ENCODE measurements around the gene NOS3.

The NOS3 gene

GRCh38 chr7:151007469-151007898, 16.7 kb downstream of the NOS3 start:
- Histone ChIP-seq H3K4me1 (ENCODE audit: low read length) (no peaks in the 10 kb centered on the region), H3K4me3 (ENCODE audit: low read length) (no peak overlapping the region), H4K20me1 (ENCODE audit: insufficient read depth, low read length) (no peaks in the 10 kb centered on the region), H3K36me3 (replicated peaks; ENCODE audit: low read depth, low read length) (no peaks in the 10 kb centered on the region), H3K27ac (ENCODE audit: low read length) (no peak overlapping the region), H2AFZ (ENCODE audit: low read depth, low read length) (no peak overlapping the region), H3K27me3 (ENCODE audit: low read depth, low read length) (peaks cover 2% of the 10 kb centered on the region; the same call in 1 of the 2 replicates), H3K9me3 (ENCODE audit: insufficient read depth, low read length) (no peaks in the 10 kb centered on the region), H3K79me2 (ENCODE audit: low read length) (no peaks in the 10 kb centered on the region), H3K4me2 (ENCODE audit: low read length) (no peak overlapping the region), H3K9ac (ENCODE audit: low read length) (no peak overlapping the region)
- TF ChIP-seq EZH2phosphoT487 (IDR thresholded peaks at IDR 0.05; ENCODE audit: low read depth) (no peak), CTCF (IDR thresholded peaks at IDR 0.05; ENCODE audit: low read depth, low read length) (no peak)

GRCh38 chr7:151008143-151008510, 17.3 kb downstream of the NOS3 start:
- Histone ChIP-seq H3K27me3 (ENCODE audit: low read depth, low read length) (peaks cover 2% of the 10 kb centered on the region; the same call in 1 of the 2 replicates), H4K20me1 (ENCODE audit: insufficient read depth, low read length) (no peaks in the 10 kb centered on the region), H2AFZ (ENCODE audit: low read depth, low read length) (no peak overlapping the region), H3K36me3 (replicated peaks; ENCODE audit: low read depth, low read length) (no peaks in the 10 kb centered on the region), H3K9me3 (ENCODE audit: insufficient read depth, low read length) (no peaks in the 10 kb centered on the region), H3K4me3 (ENCODE audit: low read length) (no peak overlapping the region), H3K9ac (ENCODE audit: low read length) (no peak overlapping the region), H3K79me2 (ENCODE audit: low read length) (no peaks in the 10 kb centered on the region), H3K4me1 (ENCODE audit: low read length) (no peaks in the 10 kb centered on the region), H3K4me2 (ENCODE audit: low read length) (no peak overlapping the region), H3K27ac (ENCODE audit: low read length) (no peak overlapping the region)
- TF ChIP-seq EZH2phosphoT487 (IDR thresholded peaks at IDR 0.05; ENCODE audit: low read depth) = no peak
- TF ChIP-seq CTCF (IDR thresholded peaks at IDR 0.05; ENCODE audit: low read depth, low read length) = no peak

- Histone ChIP-seq H3K9ac (ENCODE audit: low read length) (no peak overlapping the region), H2AFZ (ENCODE audit: low read depth, low read length) (no peak overlapping the region), H3K36me3 (replicated peaks; ENCODE audit: low read depth, low read length) (no peaks in the 10 kb centered on the region), H3K4me3 (ENCODE audit: low read length) (no peak overlapping the region), H3K27ac (ENCODE audit: low read length) (no peak overlapping the region), H3K27me3 (ENCODE audit: low read depth, low read length) (peaks cover 2% of the 10 kb centered on the region; the same call in 1 of the 2 replicates), H3K4me1 (ENCODE audit: low read length) (no peaks in the 10 kb centered on the region), H3K9me3 (ENCODE audit: insufficient read depth, low read length) (no peaks in the 10 kb centered on the region), H3K79me2 (ENCODE audit: low read length) (no peaks in the 10 kb centered on the region), H3K4me2 (ENCODE audit: low read length) (no peak overlapping the region), H4K20me1 (ENCODE audit: insufficient read depth, low read length) (no peaks in the 10 kb centered on the region)
- no peak for TF ChIP-seq EZH2phosphoT487 (IDR thresholded peaks at IDR 0.05; ENCODE audit: low read depth)
- peak; percentile 49 for TF ChIP-seq CTCF (IDR thresholded peaks at IDR 0.05; ENCODE audit: low read depth, low read length)
Observed at GRCh38 chr7:151008511-151009323, 17.9 kb downstream of the NOS3 start.

GRCh38 chr7:151009327-151010036, 18.7 kb downstream of the NOS3 start:
- Histone ChIP-seq H3K9me3 (ENCODE audit: insufficient read depth, low read length) (no peaks in the 10 kb centered on the region), H3K27ac (ENCODE audit: low read length) (no peak overlapping the region), H3K27me3 (ENCODE audit: low read depth, low read length) (peaks cover under 1% of the 10 kb centered on the region; the same call in 1 of the 2 replicates), H3K4me3 (ENCODE audit: low read length) (no peak overlapping the region), H4K20me1 (ENCODE audit: insufficient read depth, low read length) (no peaks in the 10 kb centered on the region), H2AFZ (ENCODE audit: low read depth, low read length) (no peak overlapping the region), H3K9ac (ENCODE audit: low read length) (no peak overlapping the region), H3K4me1 (ENCODE audit: low read length) (no peaks in the 10 kb centered on the region), H3K36me3 (replicated peaks; ENCODE audit: low read depth, low read length) (no peaks in the 10 kb centered on the region), H3K79me2 (ENCODE audit: low read length) (no peaks in the 10 kb centered on the region), H3K4me2 (ENCODE audit: low read length) (no peak overlapping the region)
- TF ChIP-seq CTCF (IDR thresholded peaks at IDR 0.05; ENCODE audit: low read depth, low read length) (no peak), EZH2phosphoT487 (IDR thresholded peaks at IDR 0.05; ENCODE audit: low read depth) (no peak)

Data from OCI-LY3 (cell line).